GM21447 (cell line): ENCODE results near the gene ZNF792.
"Not testable (repeated sequence)": the region's sequence is repeated elsewhere in the genome, so short reads cannot be mapped to it uniquely, and the experiment has no call there.

ENCODE experiments used
- ATAC-seq: cut with Tn5 transposase; IDR thresholded peaks from one replicate; pipeline ENCODE4 v1.9.1; 2021; ENCODE audit not compliant: unreplicated experiment

Gene ZNF792

DNA sequence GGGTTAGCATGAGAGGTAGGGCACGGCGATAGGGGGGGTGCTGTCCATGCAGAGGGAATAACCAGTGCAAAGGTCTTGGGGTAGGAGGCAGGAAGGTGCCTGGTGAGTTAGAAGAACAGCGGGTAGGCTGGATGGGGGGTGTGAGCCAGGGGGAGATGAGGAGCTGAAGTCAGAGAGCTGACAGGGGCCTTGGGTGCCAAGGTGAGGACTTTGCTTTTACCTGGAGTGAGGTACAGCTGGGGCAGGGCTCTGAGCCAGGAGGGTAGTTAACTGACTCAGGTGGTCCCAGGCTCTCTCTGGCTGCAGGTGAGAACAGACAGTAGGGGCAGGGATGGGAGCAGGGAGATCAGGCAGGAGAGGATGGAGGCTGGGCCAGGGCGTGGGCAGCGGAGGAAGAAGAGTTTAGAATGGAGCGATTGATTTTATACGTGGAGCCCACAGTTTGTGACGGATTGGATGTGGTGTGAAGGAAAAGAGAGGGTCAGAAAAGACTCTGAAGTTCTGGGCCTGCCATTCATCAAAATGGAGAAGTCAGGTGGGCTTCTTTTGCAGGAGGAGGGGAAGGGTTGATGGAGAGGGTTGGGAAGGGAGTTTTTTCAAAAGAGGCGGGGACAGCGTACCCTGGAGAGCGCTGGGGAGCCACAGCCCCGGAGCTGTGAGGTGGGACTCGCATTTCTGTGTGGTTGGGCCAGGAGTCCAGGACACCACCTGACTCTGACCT is 34.9 kb upstream of the ZNF792 start:
- no peak for ATAC-seq

DNA sequence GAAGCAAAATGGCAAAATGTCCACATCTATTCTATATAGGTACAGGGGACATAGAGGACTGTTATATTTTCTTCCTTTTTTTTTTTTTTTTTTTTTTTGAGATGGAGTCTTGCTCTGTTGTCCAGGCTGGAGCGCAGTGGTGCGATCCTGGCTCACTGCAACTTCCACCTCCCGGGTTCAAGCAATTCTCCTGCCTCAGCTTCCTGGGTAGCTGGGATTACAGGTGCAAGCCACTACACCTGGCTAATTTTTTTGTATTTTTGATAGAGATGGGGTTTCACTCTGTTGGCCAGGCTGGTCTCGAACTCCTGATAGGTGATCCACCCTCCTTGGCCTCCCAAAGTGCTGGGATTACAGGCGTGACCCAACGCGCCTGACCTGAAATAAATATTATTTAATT is 34.2 kb upstream of the ZNF792 start:
- not testable (repeated sequence) for ATAC-seq

DNA sequence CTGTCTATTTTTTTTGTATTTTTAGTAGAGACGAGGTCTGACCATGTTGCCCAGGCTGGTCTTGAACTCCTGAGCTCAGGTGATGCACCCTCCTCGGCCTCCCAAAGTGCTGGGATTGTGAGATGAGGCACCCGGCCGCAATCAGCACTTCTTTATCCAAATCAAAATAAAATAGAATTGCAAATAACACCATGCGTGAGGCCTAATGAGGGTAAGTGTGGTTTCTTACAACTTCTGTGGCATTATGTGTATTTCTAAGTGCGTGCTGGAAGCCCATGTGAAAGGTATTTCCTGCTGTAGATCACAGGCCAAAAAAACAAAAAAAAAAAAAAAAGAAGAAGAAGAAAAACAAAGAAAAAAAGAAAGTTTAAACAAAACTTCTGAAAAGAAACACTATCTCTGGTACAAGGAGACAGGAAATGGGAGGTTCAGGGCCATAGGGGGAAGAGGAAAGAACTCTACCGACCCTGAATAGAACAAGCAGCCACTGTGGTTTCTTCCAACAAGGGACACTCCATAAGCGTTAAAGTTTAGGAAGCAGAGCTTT is 33.1 kb upstream of the ZNF792 start:
- ATAC-seq, result no peak

DNA sequence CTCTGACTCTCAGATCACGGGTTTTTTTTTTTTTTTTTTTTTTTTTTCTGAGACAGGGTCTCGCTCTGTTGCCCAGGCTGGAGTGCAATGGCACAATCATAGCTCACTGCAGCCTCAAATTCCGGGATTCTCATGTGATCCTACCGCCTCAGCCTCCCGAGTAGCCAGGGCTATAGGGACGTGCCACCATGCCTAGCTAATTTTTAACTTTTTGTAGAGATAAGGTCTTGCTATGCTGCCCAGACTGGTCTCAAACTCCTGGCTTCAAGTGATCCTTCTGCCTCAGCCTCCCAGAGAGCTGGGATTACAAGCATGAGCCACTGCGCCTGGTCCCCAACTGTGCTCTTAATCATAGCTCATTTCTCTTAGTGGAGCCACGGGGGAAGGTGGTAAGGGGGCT is 31.5 kb upstream of the ZNF792 start:
- no peak for ATAC-seq

DNA sequence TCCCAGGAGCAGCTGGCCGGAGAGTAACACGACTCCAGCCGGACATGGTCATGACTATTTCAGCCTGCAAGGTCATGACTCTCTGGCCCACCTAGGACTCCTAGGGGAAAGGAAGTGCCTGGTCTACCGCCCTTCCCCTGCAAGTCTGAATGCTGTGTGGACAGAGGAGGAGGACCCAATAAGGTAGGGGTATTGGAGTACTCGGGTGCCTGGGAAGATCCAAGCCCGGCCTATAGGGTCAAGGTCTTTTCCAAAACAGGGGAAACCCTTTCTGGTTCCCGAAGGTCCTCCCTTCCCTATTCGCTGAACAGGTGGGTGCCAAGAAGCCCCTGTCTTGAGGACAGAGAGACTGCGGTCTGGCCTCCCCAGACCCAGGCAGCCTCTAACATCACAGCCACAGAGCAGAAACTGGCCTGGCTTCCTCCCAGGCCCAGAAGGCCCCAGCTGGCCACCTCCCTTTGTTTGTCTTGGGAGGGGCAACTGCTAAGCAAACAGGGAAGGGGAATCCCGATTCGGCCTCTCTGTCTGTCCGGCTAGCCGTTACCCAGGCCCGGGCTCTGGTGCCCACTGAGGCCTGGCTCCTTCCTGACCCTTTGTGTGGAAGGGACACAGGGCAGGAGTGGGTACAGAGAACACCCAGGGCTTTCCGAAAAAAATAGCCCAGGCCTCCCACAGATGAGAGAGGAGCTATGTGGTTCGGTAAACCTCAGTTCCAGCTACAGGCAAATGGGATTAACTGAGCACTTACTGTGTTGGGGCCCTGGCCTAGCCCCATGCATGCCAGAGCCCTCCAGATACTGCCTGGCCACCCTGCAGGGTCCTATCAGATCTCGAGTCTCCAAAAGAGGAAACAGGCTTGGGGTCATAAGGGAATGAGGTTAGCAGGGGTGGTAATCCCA is 30.9 kb upstream of the ZNF792 start:
- no peak for ATAC-seq

- no peak for ATAC-seq
These were observed 30.2 kb upstream of the ZNF792 start for GRCh38 chr19:34994286-34994642.

- ATAC-seq, result not testable (repeated sequence)
These were observed 28.6 kb upstream of the ZNF792 start for GRCh38 chr19:34992582-34992981.

DNA sequence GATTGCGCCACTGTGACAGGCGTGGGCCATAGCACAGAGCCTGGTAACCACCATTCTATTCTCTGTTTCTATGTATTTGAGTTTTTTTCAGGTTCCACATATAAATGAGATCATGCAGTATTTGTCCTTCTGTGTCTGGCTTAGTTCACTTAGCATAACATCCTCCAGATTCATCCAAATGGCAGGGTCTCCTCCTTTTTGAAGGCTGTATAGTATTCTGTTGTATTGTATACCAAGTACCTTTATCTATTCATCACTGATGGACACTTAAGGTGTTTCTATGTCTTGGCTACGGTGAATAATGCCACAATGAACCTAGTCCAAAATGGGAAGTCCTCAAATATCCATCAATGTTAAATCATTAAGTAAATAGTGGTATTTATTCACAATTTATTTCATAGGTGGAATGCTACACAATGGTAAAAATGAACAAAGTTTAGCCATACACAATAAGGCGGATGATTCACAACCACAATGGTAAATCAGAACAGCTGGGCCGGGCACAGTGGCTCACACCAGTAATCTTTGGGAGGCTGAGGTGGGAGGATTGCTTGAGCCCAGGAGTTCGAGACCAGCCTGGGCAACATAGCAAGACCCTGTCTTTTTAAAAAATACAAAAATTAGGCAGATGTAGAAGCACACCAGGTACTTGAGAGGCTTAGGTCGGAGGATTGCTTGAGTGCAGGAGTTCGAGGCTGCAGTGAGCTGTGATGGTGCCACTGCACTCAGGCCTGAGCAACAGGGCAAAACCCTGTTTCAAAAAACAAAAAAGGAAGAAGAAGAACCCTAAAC is 27.7 kb upstream of the ZNF792 start:
- ATAC-seq, result no peak

DNA sequence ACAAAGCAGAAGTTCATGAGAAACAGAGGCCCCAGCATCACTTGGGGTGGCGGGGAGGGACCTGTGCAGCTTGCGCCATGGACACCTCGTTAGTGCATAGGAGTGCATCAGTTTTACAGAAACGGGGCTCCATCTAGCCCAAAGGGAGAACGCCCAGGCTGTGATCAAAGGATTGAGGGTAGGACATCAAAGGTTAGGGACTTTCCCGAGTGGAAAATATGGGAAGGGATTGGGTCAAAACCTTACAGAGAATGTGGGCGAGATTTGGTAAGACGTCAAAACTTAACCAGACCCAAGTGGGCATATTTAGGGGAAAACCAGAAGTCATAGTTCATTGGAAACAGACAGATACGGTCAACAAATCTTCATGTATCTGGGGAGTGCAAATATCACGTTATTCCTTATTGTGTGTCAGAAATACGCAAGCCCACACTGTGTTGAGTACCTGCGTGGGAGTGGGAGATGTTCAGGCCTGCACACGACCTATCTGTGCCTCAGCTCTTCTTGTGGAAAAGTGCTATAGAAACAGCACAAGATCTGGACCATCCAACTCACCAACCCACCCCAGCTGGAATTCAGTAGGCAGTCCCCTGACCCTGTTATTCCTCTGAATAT is 26.7 kb upstream of the ZNF792 start:
- no peak for ATAC-seq

GRCh38 chr19:34989298-34989697 is 25.3 kb upstream of the ZNF792 start:
- ATAC-seq, result no peak

DNA sequence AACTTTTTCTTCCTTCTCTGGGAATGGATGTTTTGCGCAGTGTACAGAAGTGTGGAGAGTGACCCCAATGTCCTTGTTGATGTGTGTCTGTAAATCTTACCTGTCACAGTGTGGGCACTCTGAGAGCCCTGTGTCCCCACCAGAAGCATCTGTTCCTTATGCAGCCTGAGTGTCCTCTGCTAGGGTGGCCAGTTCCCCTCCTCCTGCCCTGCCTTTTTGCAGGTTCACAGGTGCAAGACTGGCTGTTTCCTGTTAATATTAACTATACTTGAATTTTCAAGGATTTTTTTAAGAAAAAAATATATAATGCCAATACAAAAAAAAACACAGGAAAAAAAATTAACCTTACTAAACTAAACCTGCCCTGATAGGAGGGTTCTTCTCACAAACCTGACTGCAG is 24.1 kb upstream of the ZNF792 start:
- ATAC-seq, result no peak

DNA sequence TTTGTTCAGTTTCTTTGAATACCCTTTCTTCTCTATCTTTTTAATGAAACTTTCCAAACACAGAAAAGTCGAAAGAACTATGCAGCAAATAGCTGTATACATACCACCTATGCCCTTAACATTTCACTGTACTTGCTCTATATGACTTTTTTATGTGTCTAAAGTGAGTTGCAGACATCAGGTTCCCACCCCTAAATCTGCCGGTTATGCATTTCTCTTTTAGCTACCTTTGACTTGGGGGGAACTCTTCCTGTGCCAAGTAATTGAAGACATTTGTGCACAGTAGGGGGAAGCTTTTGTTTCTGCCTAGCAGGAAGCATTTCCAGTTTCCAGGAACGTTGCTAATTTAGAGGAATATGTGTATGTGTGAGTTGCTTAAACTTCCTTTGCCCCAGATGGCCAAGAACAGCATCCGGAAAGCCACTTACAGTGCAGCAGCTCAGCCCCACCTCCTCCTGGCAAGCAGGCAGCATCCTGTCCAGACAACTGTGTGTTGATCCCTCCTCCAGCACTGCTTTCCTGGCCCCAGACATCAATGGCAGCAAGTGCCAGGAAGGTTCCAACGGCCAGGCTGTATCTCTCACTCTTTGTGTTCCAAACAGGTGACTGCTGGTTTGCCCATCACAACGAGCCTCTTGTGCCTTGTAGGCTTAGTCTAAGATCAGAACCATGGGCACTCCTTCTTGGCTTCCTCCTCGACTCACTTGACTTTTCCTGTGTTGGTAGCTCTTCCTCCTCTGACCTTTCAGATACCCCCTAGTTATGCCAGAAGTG is 21.4 kb upstream of the ZNF792 start:
- no peak for ATAC-seq

- no peak for ATAC-seq
These were observed 20.3 kb upstream of the ZNF792 start for GRCh38 chr19:34984287-34984686.

DNA sequence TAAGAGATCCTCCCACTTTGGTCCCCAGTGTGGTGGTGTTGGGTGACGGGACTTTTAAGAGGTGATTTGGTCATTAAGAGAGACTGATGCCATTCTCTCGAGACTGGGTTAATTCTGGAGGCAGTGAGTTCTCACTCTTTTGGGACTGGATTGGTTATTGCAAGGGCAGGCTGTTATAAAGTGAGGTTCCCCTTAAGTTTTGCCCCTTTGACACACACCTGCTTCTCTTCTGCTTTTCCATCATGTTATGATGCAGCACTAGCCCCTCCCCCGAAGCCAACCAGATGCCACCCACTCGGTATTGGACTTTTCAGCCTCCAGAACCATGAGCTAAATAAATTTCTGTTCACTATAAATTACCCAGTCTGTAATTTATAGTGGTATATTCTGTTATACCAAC is 19.8 kb upstream of the ZNF792 start:
- ATAC-seq, result no peak

- ATAC-seq, result no peak
These were observed 18.2 kb upstream of the ZNF792 start for GRCh38 chr19:34982275-34982674.

DNA sequence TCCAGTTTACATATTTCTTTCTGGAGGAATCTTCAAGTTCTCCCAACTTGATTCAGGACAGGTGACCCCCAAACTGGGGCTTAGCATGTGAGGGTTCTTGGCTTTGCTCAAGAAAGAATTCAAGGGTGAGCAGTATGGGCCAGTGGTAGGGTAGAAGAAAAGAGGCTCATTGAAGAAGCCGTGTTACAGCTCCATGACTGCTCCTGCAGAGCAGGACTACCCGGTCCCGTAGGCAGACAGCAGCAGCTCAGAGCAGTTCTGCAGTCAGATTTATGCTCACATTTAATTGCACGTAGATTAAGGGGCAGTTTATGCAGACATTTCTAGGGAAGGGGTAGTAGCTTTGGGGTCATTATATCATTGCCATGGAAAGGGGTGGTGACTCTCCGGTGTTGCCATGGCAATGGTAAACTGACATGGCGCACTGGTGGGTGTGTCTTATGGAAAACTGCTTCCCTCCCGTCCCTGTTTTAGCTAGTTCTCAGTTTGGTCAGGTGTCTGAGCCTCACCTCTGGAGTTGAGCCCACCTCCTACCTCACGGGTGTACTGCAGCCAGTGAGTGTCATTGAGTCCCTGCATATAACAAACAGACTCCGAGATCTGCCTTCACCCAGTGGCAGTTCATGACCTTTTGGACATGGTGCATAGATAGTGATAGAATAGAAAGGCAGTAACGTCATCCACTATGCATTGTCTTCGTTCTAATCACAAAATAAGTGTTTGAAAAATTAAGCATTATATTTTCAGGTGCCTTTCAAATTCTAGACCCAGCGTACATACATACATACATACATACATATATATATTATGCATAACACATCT is 16.0 kb upstream of the ZNF792 start:
- ATAC-seq, result no peak

DNA sequence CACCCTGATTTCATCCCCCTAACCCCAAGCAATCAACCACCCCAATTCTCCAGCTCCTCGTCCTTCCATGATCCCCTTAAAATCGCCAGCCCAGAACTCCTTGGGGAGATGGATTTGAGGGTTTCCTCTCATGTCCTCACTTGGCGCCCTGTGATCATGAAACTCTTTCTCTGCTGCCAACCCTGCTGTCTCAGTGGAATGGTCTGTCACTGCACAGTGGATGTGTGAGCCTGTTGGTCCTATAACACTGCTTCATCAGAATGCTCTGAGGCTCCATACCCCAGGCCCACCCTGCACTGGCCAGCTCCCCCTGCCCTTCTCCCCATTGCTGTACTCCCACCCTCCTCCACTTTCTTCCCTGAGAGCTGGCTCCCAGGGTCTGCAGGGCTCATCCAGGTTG is 12.6 kb upstream of the ZNF792 start:
- ATAC-seq, result no peak

- ATAC-seq, result no peak
These were observed 11.0 kb upstream of the ZNF792 start for GRCh38 chr19:34975056-34975455.

DNA sequence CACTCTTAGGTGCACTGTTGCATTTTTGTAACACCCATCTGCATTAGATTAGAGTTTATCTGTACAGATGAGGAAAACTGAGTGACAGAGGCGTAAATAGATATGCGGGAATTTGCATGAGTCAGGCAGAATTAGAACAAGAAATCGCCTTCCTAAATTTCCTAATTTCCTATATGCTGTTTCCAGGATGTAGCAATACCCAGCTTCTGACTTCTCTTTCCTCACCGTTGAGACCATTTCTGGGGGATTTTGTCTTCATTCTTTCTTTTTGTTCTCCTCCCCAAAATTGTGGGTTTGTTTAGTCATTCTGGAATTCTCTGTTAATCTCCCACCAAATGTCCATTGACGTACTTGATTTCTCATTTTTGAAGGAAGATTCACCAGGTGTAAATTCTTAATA is 10.6 kb upstream of the ZNF792 start:
- ATAC-seq, result no peak
